ENCODE measurements around the gene TEX2. TPM values are rescaled to one million over a fixed set of nuclear protein-coding genes. Genes with fewer than 3 reads are reported as not detected.
"Not testable (repeated sequence)": the region's sequence is repeated elsewhere in the genome, so short reads cannot be mapped to it uniquely, and the experiment has no call there.

The TEX2 gene
- total and polyA plus RNA-seq, 2 experiments from 2014 or later, result 18.7 to 23.5 TPM

GRCh38 chr17:64173646-64174045 lies 89.4 kb downstream of the TEX2 start:
- H3K27ac ChIP-seq, result no peak overlapping the region
- TF ChIP-seq, protein P1, sequence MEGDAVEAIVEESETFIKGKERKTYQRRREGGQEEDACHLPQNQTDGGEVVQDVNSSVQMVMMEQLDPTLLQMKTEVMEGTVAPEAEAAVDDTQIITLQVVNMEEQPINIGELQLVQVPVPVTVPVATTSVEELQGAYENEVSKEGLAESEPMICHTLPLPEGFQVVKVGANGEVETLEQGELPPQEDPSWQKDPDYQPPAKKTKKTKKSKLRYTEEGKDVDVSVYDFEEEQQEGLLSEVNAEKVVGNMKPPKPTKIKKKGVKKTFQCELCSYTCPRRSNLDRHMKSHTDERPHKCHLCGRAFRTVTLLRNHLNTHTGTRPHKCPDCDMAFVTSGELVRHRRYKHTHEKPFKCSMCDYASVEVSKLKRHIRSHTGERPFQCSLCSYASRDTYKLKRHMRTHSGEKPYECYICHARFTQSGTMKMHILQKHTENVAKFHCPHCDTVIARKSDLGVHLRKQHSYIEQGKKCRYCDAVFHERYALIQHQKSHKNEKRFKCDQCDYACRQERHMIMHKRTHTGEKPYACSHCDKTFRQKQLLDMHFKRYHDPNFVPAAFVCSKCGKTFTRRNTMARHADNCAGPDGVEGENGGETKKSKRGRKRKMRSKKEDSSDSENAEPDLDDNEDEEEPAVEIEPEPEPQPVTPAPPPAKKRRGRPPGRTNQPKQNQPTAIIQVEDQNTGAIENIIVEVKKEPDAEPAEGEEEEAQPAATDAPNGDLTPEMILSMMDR (IDR thresholded peaks at IDR 0.05; ENCODE audit: low read depth, low read length), result no peak
- H3K9me3 ChIP-seq (ENCODE audit: low read depth), result no peaks in the 10 kb centered on the region
- no peak overlapping the region for H3K4me3 ChIP-seq
- no peaks in the 10 kb centered on the region for H3K27me3 ChIP-seq
- peaks cover 6% of the 10 kb centered on the region for H3K4me1 ChIP-seq (ENCODE audit: low read depth)
- peaks cover 6% of the 10 kb centered on the region for H3K36me3 ChIP-seq
- no peak for DNase-seq (ENCODE audit: low read depth in 1 of 2, low spot score in 1 of 2)

- no peaks in the 10 kb centered on the region for H3K27me3 ChIP-seq
- H3K36me3 ChIP-seq, result peaks cover 6% of the 10 kb centered on the region
- no peak for DNase-seq (ENCODE audit: low read depth in 1 of 2, low spot score in 1 of 2)
- H3K27ac ChIP-seq, result no peak overlapping the region
- H3K4me3 ChIP-seq, result no peak overlapping the region
- TF ChIP-seq, protein P1 (IDR thresholded peaks at IDR 0.05; ENCODE audit: low read depth, low read length), result no peak
- H3K9me3 ChIP-seq (ENCODE audit: low read depth), result no peaks in the 10 kb centered on the region
- peaks cover 6% of the 10 kb centered on the region for H3K4me1 ChIP-seq (ENCODE audit: low read depth)
Observed at GRCh38 chr17:64172510-64172909, 90.5 kb downstream of the TEX2 start.

- peak in 1 of 2 donors; percentile 47 for DNase-seq (ENCODE audit: low read depth in 1 of 2, low spot score in 1 of 2)
- TF ChIP-seq, protein P1 (IDR thresholded peaks at IDR 0.05; ENCODE audit: low read depth, low read length), result no peak
- Histone ChIP-seq H3K9me3 (ENCODE audit: low read depth) (no peaks in the 10 kb centered on the region), H3K4me3 (no peak overlapping the region), H3K4me1 (ENCODE audit: low read depth) (peaks cover under 1% of the 10 kb centered on the region), H3K27ac (no peak overlapping the region), H3K27me3 (no peaks in the 10 kb centered on the region), H3K36me3 (peaks cover 6% of the 10 kb centered on the region)
Observed at GRCh38 chr17:64171041-64171440, 92.0 kb downstream of the TEX2 start.

DNA sequence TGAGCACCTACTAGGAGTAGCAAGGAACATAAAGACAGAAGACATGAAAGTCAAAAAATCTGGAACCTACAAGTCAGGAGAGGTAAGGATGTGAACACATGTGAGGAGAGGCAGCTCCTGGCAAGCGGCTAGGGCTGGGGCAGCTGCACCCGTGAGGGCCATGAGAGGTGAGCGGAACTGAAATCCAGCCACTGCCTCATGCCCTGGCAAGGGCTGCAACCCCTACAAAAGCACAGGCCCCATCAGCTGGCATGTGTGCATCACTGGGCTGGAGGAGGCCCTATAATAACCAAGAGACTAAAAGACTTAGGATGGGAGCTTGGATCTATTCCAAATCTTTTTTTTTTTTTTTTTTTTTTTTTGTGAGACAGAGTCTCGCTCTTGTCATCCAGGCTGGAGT lies 92.8 kb downstream of the TEX2 start:
- Histone ChIP-seq H3K4me3 (no peak overlapping the region), H3K9me3 (ENCODE audit: low read depth) (no peaks in the 10 kb centered on the region), H3K4me1 (ENCODE audit: low read depth) (no peaks in the 10 kb centered on the region), H3K27me3 (no peaks in the 10 kb centered on the region), H3K36me3 (peaks cover 6% of the 10 kb centered on the region), H3K27ac (no peak overlapping the region)
- DNase-seq (ENCODE audit: low read depth in 1 of 2, low spot score in 1 of 2), result no peak
- TF ChIP-seq, protein P1 (IDR thresholded peaks at IDR 0.05; ENCODE audit: low read depth, low read length), result no peak

DNA sequence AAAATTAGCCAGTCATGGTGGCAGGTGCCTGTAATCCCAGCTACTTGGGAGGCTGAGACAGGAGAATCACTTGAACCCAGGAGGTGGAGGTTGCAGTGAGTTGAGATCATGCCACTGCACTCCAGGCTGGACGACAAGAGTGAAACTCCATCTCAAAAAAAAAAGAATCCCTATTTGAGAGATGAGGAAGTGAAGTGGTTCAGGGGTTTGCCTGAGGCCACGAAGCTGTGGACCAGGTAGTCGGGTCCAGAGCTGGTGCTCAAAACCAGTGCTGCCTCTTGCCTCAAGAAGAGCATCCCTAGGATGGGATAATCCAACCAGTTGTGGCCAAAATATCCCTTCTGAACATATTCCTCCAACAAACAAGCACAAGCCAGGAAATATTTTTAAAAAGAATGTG lies 95.4 kb downstream of the TEX2 start:
- not testable (repeated sequence) for DNase-seq (ENCODE audit: low read depth in 1 of 2, low spot score in 1 of 2); H3K36me3 ChIP-seq; H3K27ac ChIP-seq; H3K4me3 ChIP-seq; H3K4me1 ChIP-seq (ENCODE audit: low read depth); H3K27me3 ChIP-seq; H3K9me3 ChIP-seq (ENCODE audit: low read depth)

DNA sequence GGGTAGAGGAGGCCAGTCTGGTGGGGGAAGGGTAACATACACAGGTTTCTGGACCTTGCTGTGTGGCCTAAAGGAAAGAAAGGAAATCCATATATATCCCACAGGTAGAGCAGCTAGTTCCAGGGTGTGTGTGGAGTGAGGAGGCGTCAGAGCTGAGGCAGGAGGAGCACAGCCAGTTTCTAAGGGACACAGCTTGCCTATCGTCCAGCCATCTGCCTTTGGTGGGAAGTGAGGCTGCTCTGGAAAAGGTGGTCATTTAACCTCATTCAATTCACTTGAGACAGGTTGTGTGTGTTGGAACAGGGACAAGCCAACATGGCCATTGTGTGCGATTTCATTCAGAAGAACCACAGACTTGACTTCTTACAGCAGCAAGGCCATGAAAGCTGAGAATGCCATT lies 96.2 kb downstream of the TEX2 start:
- no peaks in the 10 kb centered on the region for H3K4me1 ChIP-seq (ENCODE audit: low read depth)
- H3K36me3 ChIP-seq, result peaks cover 6% of the 10 kb centered on the region
- H3K9me3 ChIP-seq (ENCODE audit: low read depth), result no peaks in the 10 kb centered on the region
- no peaks in the 10 kb centered on the region for H3K27me3 ChIP-seq
- TF ChIP-seq, protein P1 (IDR thresholded peaks at IDR 0.05; ENCODE audit: low read depth, low read length), result no peak
- H3K4me3 ChIP-seq, result no peak overlapping the region
- H3K27ac ChIP-seq, result no peak overlapping the region
- DNase-seq (ENCODE audit: low read depth in 1 of 2, low spot score in 1 of 2), result no peak

Measured in cardiac muscle cell (in vitro differentiated cells and primary cell).